GM12878 (cell line): ENCODE measurements around the gene PTPN21. TPM values are rescaled to one million over a fixed set of nuclear protein-coding genes. Genes with fewer than 3 reads are reported as not detected.

Experiments
- ATAC-seq: fragments of 200-7000 bp; cut with Tn5 transposase; 3 replicates; pipeline ENCODE4 v1.9.1; 2020; ENCODE audit warnings: mild to moderate bottlenecking, moderate library complexity
- BruUV-seq: library from RNA; stranded (reverse); fragments of 400-500 nt; replicated peaks from 2 replicates; lab custom pipeline; 2021; lab: Mats Ljungman, UMichigan
- CTCF ChIA-PET: fragments of 300-600 bp; sonication (Branson Sonifier 250); formaldehyde crosslinking; extraction: SDS; loops from one replicate; lab custom pipeline; 2021; ENCODE audit warnings: inconsistent platforms; lab: Yijun Ruan, JAX
- POLR2A ChIA-PET: fragments of 350-600 bp; formaldehyde crosslinking; extraction: SDS; loops from one replicate; lab custom pipeline; 2021; ENCODE audit warnings: inconsistent platforms; lab: Charles Lee
- RAD21 ChIA-PET: fragments of 300-600 bp; sonication (Branson Sonifier 250); formaldehyde crosslinking; loops from one replicate; lab custom pipeline; 2023; ENCODE audit warnings: antibody characterized with exemption; ENCODE audit not compliant: unreplicated experiment; lab: Charles Lee
- SMC1A ChIA-PET: fragments of 300-600 bp; sonication (Branson Sonifier 250); formaldehyde crosslinking; loops from one replicate; lab custom pipeline; 2023; ENCODE audit not compliant: unreplicated experiment, uncharacterized antibody; lab: Charles Lee
- DNase-seq: peaks from one replicate; pipeline ENCODE4 v3.0.0-alpha.2; 2011; ENCODE audit warnings: low read depth, low spot score
- FAIRE-seq: peaks from 3 replicates; lab custom pipeline; 2011; peaks lifted over from hg19 to GRCh38; lab: Jason Lieb, UNC
- H2AFZ ChIP-seq: 2 replicates; pipeline ENCODE4 v1.6.0; 2011; ENCODE audit warnings: low read depth, low read length, control low read depth; ENCODE audit not compliant: control insufficient read depth
- H3K27ac ChIP-seq: 2 replicates; pipeline ENCODE4 v1.5.1; 2011; ENCODE audit warnings: control low read depth; ENCODE audit not compliant: control insufficient read depth, insufficient read depth
- H3K27me3 ChIP-seq, 2 experiments: replicated peaks in 1 of 2; 2 replicates each; pipeline versions ENCODE4 v1.6.0 to v1.6.1; 2011; ENCODE audit warnings: low read length in 1 of 2; ENCODE audit not compliant: control insufficient read depth in 2 of 2, insufficient read depth in 2 of 2
- H3K36me3 ChIP-seq, 2 experiments: 2 replicates each; pipeline ENCODE4 v1.5.1; 2011; ENCODE audit warnings: low read length in 1 of 2; ENCODE audit not compliant: control insufficient read depth in 2 of 2, insufficient read depth in 2 of 2
- H3K4me1 ChIP-seq: 2 replicates; pipeline ENCODE4 v1.6.1; 2011; ENCODE audit warnings: mild to moderate bottlenecking, low read length, moderate library complexity, mixed read lengths; ENCODE audit not compliant: control insufficient read depth, insufficient read depth
- H3K4me2 ChIP-seq: 2 replicates; pipeline ENCODE4 v1.6.0; 2011; ENCODE audit warnings: control low read depth; ENCODE audit not compliant: control insufficient read depth, insufficient read depth
- H3K4me3 ChIP-seq: fragments of 200-600 bp; sonication (generic); 2 replicates; pipeline ENCODE4 v1.5.1; 2016
- H3K79me2 ChIP-seq: 2 replicates; pipeline ENCODE4 v1.6.0; 2011; ENCODE audit warnings: low read length; ENCODE audit not compliant: control insufficient read depth, insufficient read depth
- H3K9ac ChIP-seq: 2 replicates; pipeline ENCODE4 v1.8.0; 2011; ENCODE audit warnings: low read length, control low read depth, mixed read lengths; ENCODE audit not compliant: control insufficient read depth, insufficient read depth
- H3K9me3 ChIP-seq: replicated peaks from 3 replicates; pipeline ENCODE4 v1.5.1; 2011; ENCODE audit warnings: mild to moderate bottlenecking, low read length; ENCODE audit not compliant: control insufficient read depth, insufficient read depth
- H4K20me1 ChIP-seq: 2 replicates; pipeline ENCODE4 v1.6.0; 2011; ENCODE audit not compliant: control insufficient read depth, insufficient read depth
- BCL11A ChIP-seq: IDR thresholded peaks from 2 replicates; pipeline ENCODE4 v1.6.1; 2011; ENCODE audit warnings: low read depth, low read length
- CEBPB ChIP-seq, 2 experiments: fragments of 150-350 bp in 1 of 2; IDR thresholded peaks; 2 replicates each; pipeline ENCODE4 v1.6.1; 2012 to 2014; ENCODE audit warnings: low read depth in 2 of 2, low read length in 2 of 2, borderline replicate concordance in 1 of 2, inconsistent platforms in 1 of 2
- DPF2 ChIP-seq: fragments of 450-650 bp; IDR thresholded peaks from 2 replicates; pipeline ENCODE4 v1.6.1; 2017; ENCODE audit warnings: mild to moderate bottlenecking
- ETV6 ChIP-seq, 2 experiments: fragments of 450-650 bp in 1 of 2; IDR thresholded peaks in 1 of 2; conservative IDR thresholded peaks in 1 of 2; 2 replicates each; pipeline ENCODE4 v1.6.1; 2014; ENCODE audit warnings: antibody characterized with exemption in 1 of 2, borderline replicate concordance in 1 of 2, low read depth in 1 of 2, mild to moderate bottlenecking in 1 of 2, moderate library complexity in 1 of 2
- KAT2A ChIP-seq: conservative IDR thresholded peaks from 2 replicates; pipeline ENCODE4 v1.6.1; 2011; ENCODE audit warnings: low read depth, low read length; ENCODE audit not compliant: control insufficient read depth
- NFYB ChIP-seq: IDR thresholded peaks from 2 replicates; pipeline ENCODE4 v1.6.1; 2011; ENCODE audit warnings: low read depth, mild to moderate bottlenecking, low read length, improper control_type of control experiment, moderate library complexity; ENCODE audit not compliant: insufficient read depth
- NR2C1 ChIP-seq: fragments of 450-650 bp; IDR thresholded peaks from 2 replicates; pipeline ENCODE4 v1.6.1; 2017; ENCODE audit warnings: antibody characterized with exemption, mild to moderate bottlenecking, moderate library complexity
- PBX3 ChIP-seq: IDR thresholded peaks from 2 replicates; pipeline ENCODE4 v1.6.1; 2011; ENCODE audit warnings: mild to moderate bottlenecking, low read depth, low read length, moderate library complexity; ENCODE audit not compliant: insufficient replicate concordance
- POLR2A ChIP-seq: IDR thresholded peaks from 2 replicates; pipeline ENCODE4 v1.6.1; 2011; ENCODE audit warnings: low read depth, mild to moderate bottlenecking, low read length
- POLR2AphosphoS5 ChIP-seq: IDR thresholded peaks from 2 replicates; pipeline ENCODE4 v1.6.1; 2011; ENCODE audit warnings: mild to moderate bottlenecking, low read length, inconsistent platforms
- RUNX3 ChIP-seq: IDR thresholded peaks from 2 replicates; pipeline ENCODE4 v1.6.1; 2012; ENCODE audit warnings: low read length, inconsistent platforms
- TARDBP ChIP-seq: IDR thresholded peaks from 2 replicates; pipeline ENCODE4 v1.6.1; 2016; ENCODE audit warnings: borderline replicate concordance
- ZSCAN29 ChIP-seq: fragments of 450-650 bp; IDR thresholded peaks from 2 replicates; pipeline ENCODE4 v1.6.1; 2017; ENCODE audit warnings: mild to moderate bottlenecking, moderate library complexity
- ZZZ3 ChIP-seq: IDR thresholded peaks from 2 replicates; pipeline ENCODE4 v1.6.1; 2011; ENCODE audit warnings: low read depth; ENCODE audit not compliant: control insufficient read depth, insufficient read length
- WGBS: methylation state at CpG from one replicate; pipeline ENCODE4 v1.1.6; 2016; ENCODE audit warnings: low lambda C conversion rate; ENCODE audit not compliant: insufficient replicate concordance, insufficient coverage; ENCODE audit errors: missing lambda C conversion rate; 5-methylcytosine and 5-hydroxymethylcytosine counted together
- in situ Hi-C: fragments of 300-500 bp; cut with MboI; formaldehyde crosslinking; loops from 9 replicates; pipeline ENCODE4 v1.14.3; 2018; ENCODE audit warnings: mixed read lengths
- intact Hi-C: fragments of 100-400 bp; cut with micrococcal nuclease; formaldehyde crosslinking; loops from one replicate; pipeline ENCODE4 v1.14.2; 2022; ENCODE audit not compliant: unreplicated experiment
- polyA plus RNA-seq, 11 experiments: library from polyadenylated mRNA; depleted of rRNA in 4 of 11; unstranded in 6 of 11; stranded (reverse) in 5 of 11; fragments of >200 nt; fragmentation: Nextera tagmentation in 4 of 11; fragmentation: Illumina TruSeq in 1 of 11; extraction: Ambion mirVana in 4 of 11; extraction: Trizol in 1 of 11; gene quantifications; 1 replicate in 1 of 11; 2 replicates in 10 of 11; pipeline versions ENCODE4 v1.2.1 to v1.2.3, GENCODE V29; 2011 to 2016; ENCODE audit warnings: inconsistent platforms in 2 of 11, missing spikeins in 2 of 11, low read depth in 1 of 11
- total RNA-seq, 4 experiments: library from RNA; depleted of rRNA in 3 of 4; stranded (reverse); fragments of >200 nt in 3 of 4; fragmentation: Illumina TruSeq in 1 of 4; extraction: Trizol in 1 of 4; gene quantifications; 2 replicates each; pipeline versions ENCODE4 v1.2.1 to v1.2.3, GENCODE V29; 2013 to 2021
- TF ChIP-seq, protein P1 (sequence below): fragments of 450-650 bp; formaldehyde crosslinking; IDR thresholded peaks from 2 replicates; pipeline ENCODE4 v1.4.0; 2020; ENCODE audit warnings: mild to moderate bottlenecking, moderate library complexity
- TF ChIP-seq, protein P2 (sequence below): IDR thresholded peaks from 2 replicates; pipeline ENCODE4 v1.6.1; 2012; ENCODE audit warnings: improper control_type of control experiment, low read depth, low read length; ENCODE audit not compliant: insufficient replicate concordance

The PTPN21 gene
- total and polyA plus RNA-seq, 10 of the 15 experiments (the other 5 are each of a cell fraction or from before 2014, with no cell fraction given), result 0.01 to 0.23 (median 0.04) TPM; not detected in 3

GRCh38 chr14:88550078-88550477 lies 4.7 kb downstream of the PTPN21 start:
- ATAC-seq (no peak), DNase-seq (no peak), FAIRE-seq (no peak)
- Histone ChIP-seq H3K27me3 (peaks cover 6 to 15% of the 10 kb centered on the region in 2 experiments), H3K4me2 (no peak overlapping the region), H3K27ac (no peak overlapping the region), H3K79me2 (no peaks in the 10 kb centered on the region), H3K9me3 (no peaks in the 10 kb centered on the region), H2AFZ (no peak overlapping the region), H3K9ac (no peak overlapping the region), H3K36me3 (no peaks in the 10 kb centered on the region), H3K4me3 (no peak overlapping the region)
- no TSS peak for BruUV-seq
- ChIA-PET POLR2A (no interaction called here), CTCF (no interaction called here), SMC1A (no interaction called here)
- in situ Hi-C loops, result no loop called here
- TF ChIP-seq DPF2 (no peak), ZSCAN29 (no peak), TARDBP (no peak), CEBPB (IDR thresholded peaks at IDR 0.05; ENCODE audit: borderline replicate concordance in 1 of 2, low read depth in 2 of 2, low read length in 2 of 2) (no peak), NFYB (no peak), NR2C1 (no peak), PBX3 (no peak), KAT2A (no peak), RUNX3 (no peak), ZZZ3 (no peak), BCL11A (no peak), ETV6 (conservative IDR thresholded peaks at IDR 0.05 in 1 of 2, IDR thresholded peaks at IDR 0.05 in 1 of 2; ENCODE audit: borderline replicate concordance in 1 of 2, low read depth in 1 of 2) (no peak), POLR2AphosphoS5 (no peak), POLR2A (no peak)
- TF ChIP-seq, protein P1, sequence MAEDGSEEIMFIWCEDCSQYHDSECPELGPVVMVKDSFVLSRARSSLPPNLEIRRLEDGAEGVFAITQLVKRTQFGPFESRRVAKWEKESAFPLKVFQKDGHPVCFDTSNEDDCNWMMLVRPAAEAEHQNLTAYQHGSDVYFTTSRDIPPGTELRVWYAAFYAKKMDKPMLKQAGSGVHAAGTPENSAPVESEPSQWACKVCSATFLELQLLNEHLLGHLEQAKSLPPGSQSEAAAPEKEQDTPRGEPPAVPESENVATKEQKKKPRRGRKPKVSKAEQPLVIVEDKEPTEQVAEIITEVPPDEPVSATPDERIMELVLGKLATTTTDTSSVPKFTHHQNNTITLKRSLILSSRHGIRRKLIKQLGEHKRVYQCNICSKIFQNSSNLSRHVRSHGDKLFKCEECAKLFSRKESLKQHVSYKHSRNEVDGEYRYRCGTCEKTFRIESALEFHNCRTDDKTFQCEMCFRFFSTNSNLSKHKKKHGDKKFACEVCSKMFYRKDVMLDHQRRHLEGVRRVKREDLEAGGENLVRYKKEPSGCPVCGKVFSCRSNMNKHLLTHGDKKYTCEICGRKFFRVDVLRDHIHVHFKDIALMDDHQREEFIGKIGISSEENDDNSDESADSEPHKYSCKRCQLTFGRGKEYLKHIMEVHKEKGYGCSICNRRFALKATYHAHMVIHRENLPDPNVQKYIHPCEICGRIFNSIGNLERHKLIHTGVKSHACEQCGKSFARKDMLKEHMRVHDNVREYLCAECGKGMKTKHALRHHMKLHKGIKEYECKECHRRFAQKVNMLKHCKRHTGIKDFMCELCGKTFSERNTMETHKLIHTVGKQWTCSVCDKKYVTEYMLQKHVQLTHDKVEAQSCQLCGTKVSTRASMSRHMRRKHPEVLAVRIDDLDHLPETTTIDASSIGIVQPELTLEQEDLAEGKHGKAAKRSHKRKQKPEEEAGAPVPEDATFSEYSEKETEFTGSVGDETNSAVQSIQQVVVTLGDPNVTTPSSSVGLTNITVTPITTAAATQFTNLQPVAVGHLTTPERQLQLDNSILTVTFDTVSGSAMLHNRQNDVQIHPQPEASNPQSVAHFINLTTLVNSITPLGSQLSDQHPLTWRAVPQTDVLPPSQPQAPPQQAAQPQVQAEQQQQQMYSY (CRISPR knock-in tag), result no peak
- TF ChIP-seq, protein P2, sequence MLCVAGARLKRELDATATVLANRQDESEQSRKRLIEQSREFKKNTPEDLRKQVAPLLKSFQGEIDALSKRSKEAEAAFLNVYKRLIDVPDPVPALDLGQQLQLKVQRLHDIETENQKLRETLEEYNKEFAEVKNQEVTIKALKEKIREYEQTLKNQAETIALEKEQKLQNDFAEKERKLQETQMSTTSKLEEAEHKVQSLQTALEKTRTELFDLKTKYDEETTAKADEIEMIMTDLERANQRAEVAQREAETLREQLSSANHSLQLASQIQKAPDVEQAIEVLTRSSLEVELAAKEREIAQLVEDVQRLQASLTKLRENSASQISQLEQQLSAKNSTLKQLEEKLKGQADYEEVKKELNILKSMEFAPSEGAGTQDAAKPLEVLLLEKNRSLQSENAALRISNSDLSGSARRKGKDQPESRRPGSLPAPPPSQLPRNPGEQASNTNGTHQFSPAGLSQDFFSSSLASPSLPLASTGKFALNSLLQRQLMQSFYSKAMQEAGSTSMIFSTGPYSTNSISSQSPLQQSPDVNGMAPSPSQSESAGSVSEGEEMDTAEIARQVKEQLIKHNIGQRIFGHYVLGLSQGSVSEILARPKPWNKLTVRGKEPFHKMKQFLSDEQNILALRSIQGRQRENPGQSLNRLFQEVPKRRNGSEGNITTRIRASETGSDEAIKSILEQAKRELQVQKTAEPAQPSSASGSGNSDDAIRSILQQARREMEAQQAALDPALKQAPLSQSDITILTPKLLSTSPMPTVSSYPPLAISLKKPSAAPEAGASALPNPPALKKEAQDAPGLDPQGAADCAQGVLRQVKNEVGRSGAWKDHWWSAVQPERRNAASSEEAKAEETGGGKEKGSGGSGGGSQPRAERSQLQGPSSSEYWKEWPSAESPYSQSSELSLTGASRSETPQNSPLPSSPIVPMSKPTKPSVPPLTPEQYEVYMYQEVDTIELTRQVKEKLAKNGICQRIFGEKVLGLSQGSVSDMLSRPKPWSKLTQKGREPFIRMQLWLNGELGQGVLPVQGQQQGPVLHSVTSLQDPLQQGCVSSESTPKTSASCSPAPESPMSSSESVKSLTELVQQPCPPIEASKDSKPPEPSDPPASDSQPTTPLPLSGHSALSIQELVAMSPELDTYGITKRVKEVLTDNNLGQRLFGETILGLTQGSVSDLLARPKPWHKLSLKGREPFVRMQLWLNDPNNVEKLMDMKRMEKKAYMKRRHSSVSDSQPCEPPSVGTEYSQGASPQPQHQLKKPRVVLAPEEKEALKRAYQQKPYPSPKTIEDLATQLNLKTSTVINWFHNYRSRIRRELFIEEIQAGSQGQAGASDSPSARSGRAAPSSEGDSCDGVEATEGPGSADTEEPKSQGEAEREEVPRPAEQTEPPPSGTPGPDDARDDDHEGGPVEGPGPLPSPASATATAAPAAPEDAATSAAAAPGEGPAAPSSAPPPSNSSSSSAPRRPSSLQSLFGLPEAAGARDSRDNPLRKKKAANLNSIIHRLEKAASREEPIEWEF, result no peak
- TF ChIP-seq, all 136 proteins: peak for 0
- no peaks in the 10 kb centered on the region for H3K4me1 ChIP-seq
- 68% methylated on average over 15 of the region's 15 CpGs for WGBS
- H4K20me1 ChIP-seq, result no peaks in the 10 kb centered on the region
- RAD21 ChIA-PET, result no interaction called here
- intact Hi-C loops, result no loop called here
